ENCODE data around the gene SPN.

- TF ChIP-seq CTCF (IDR thresholded peaks at IDR 0.05) (no peak), EP300 (IDR thresholded peaks at IDR 0.05) (no peak)
Observed at GRCh38 chr16:29719063-29719462, 56.0 kb downstream of the SPN start.
